DOHH2 (cell line): ENCODE results near the gene IGSF9B.

Experiments used
- CTCF ChIP-seq: fragments of 200-600 bp; sonication (generic); IDR thresholded peaks from one replicate; pipeline ENCODE4 v1.5.1; 2014; ENCODE audit warnings: antibody characterized with exemption, mild to moderate bottlenecking, low read depth, low read length; ENCODE audit not compliant: poor library complexity, severe bottlenecking
- EZH2phosphoT487 ChIP-seq: fragments of 200-600 bp; sonication (generic); IDR thresholded peaks from 2 replicates; pipeline ENCODE4 v1.6.1; 2017; ENCODE audit warnings: borderline replicate concordance, mild to moderate bottlenecking, antibody characterized with exemption, low read length, moderate library complexity, mixed read lengths

GRCh38 chr11:133942577-133942976 is 14.2 kb downstream of the IGSF9B start:
- no peak for TF ChIP-seq CTCF
- no peak for TF ChIP-seq EZH2phosphoT487
